NCI-H128 (cell line): ENCODE measurements around the gene ZSCAN30.
"Not testable (repeated sequence)": the region's sequence is repeated elsewhere in the genome, so short reads cannot be mapped to it uniquely, and the experiment has no call there.

ENCODE experiments used
- DNase-seq: peaks from one replicate; lab custom pipeline; 2025; ENCODE audit not compliant: unreplicated experiment; lab: John Stamatoyannopoulos, UW

The ZSCAN30 gene

DNA sequence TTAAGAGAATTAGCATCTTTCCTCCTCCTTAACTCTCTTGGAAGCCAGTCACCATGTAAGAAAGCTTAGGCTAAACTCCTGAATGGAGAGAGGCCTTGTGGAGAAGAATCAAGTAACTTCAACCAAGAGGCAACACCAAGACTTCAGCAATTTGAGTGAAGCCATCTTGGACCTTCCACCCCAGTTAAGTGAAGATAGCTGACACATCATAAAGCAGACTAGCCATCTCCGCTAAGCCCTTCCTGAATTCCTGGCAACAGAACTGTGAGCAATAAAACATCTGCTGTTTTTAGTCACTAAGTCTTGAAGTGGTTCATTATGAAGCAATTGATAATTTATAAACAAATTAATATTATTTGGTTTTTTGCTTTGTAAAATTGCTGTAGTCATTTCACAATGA, 50.7 kb downstream of the ZSCAN30 start:
- DNase-seq: no peak

DNA sequence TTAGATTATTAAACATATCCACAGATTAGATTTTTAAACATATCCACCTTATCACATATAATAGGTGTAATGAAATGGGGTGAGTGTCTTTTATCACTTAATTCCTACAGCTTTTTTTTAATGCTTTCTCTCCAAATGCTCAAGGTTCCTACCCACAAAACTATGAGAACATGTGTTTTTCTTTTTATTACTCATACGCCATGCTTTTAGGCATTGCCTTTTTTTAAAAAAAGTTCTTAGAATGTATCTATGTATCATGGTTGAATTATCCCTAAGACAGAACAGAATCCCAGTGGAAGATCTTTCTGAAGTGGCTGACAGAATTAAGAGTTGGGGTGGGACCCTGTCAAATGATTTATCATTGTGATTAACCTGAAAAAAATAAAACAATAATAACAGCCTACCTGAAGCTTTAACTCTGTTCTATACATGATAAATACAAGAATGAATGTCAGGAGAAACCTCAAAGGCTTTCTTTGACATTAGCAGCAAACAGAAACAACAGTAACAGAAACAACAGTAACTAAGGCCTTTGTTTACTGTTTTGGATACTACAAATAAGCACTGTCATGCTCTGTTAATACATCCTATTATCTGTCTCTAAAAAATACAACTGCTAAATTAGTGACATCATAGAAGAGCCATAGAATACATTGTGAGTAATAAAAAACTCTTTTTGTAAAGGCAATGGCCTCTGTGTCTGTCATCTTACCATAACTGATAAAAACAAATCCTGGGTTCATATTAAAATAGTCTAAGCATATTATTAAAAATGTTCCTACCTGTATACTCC, 53.3 kb downstream of the ZSCAN30 start:
- DNase-seq: no peak

DNA sequence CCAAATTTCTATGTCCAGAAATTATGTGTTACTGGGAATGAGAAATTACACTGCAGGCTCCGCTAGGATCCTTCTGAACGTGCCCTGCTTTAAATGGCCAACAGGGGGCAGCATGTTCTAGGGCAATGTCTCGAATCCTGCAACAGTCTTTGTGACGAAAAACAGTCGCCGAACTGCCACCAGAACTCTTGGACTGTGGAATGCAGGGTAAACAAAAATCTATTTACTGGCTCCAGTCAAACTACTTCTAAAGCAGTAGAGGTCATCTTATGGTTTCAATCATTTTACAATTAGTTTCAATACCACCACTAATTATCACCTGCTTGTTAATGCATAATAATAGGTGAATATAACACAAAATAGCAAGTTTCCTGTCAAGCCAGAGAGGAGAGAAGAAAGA, 59.0 kb downstream of the ZSCAN30 start:
- DNase-seq: peak; percentile 83

- no peak for DNase-seq
Observed at GRCh38 chr18:35227254-35227653, 62.8 kb downstream of the ZSCAN30 start.

DNA sequence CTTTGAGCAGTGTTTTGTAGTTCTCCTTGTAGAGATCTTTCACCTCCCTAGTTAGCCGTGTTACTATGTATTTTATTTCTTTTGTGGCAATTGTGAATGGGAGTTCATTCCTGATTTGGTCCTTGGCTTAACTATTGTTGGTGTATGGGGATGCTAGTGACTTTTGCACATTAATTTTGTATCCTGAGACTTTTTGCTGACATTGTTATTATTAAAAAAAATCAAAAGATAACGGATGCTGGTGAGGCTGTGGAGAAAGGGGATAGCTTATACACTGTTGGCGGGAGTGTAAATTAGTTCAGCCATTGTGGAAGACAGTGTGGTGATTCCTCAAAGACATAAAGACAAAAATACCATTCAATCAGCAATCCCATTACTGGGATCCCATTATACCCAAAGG, 66.2 kb downstream of the ZSCAN30 start:
- DNase-seq: no peak

DNA sequence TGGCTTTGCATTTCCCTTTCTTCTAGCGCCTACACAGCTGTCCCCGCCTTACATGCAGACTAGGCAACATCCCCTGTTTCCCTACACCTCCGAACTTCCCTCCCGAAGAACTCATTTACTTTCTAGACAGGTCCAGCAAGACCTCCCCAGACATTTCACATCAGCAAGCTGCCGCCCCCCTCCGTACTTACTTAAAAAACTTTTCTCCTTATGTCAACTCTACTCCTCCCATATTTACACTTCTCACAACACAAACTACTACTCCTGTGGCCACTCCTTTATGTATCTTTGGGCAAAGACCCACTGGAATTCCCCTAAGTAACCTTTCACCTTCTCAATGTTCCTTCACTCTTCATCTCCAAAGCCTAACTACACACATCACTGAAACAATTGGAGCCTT, 69.6 kb downstream of the ZSCAN30 start:
- no peak for DNase-seq

- not testable (repeated sequence) for DNase-seq
Observed at GRCh38 chr18:35219331-35219730, 70.7 kb downstream of the ZSCAN30 start.

GRCh38 chr18:35216611-35217010, 73.4 kb downstream of the ZSCAN30 start:
- not testable (repeated sequence) for DNase-seq

- DNase-seq: no peak
Observed at GRCh38 chr18:35215026-35215425, 75.0 kb downstream of the ZSCAN30 start.

DNA sequence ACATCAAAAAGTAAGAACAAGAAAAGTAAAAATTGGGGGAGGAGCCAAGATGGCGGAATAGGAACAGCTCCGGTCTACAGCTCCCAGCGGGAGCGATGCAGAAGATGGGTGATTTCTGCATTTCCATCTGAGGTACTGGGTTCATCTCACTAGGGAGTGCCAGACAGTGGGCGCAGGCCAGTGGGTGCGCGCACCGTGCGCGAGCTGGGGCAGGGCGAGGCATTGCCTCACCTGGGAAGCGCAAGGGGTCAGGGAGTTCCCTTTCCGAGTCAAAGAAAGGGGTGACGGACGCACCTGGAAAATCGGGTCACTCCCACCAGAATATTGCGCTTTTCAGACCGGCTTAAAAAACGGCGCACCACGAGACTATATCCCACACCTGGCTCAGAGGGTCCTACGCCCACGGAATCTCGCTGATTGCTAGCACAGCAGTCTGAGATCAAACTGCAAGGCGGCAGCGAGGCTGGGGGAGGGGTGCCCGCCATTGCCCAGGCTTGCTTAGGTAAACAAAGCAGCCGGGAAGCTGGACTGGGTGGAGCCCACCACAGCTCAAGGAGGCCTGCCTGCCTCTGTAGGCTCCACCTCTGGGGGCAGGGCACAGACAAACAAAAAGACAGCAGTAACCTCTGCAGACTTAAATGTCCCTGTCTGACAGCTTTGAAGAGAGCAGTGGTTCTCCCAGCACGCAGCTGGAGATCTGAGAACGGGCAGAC, 84.1 kb downstream of the ZSCAN30 start:
- DNase-seq: not testable (repeated sequence)

GRCh38 chr18:35205199-35205712, 84.8 kb downstream of the ZSCAN30 start:
- no peak for DNase-seq

- DNase-seq: no peak
Observed at GRCh38 chr18:35203067-35203466, 87.0 kb downstream of the ZSCAN30 start.

DNA sequence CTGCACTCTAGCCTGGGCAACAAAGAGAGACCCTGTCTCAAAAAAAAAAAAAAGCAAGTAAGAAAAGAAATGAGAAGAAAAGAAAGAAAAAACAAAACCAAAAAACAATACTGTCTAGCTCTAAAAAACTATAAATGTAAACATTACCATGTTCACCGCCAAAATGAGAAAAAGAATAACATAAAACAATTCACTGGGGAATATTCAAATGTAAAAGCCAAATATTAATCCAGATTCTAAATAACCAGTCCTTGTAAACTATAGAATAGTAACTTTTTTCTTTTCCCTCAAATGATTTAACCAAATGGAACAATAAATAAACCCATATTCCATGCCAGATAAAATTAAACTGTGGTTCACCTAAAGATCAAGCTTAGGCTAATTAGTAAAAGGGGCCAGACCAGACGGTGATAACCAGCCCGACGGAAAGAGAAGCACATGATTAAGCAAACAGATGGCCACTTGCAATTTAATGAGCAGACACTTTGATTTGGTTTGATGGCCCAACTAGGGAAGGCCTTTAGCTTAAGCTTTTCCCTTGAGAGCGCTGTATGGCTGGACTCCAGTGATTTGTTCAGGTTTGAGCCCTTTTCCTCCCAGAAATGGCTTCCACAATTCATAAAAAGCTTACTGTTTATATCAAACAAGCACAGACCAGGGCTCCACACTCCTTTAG, 88.6 kb downstream of the ZSCAN30 start:
- DNase-seq: no peak
